Kidney (tissue), 22 donors: Measurements from ENCODE around the gene HHAT. TPM values are rescaled to one million over a fixed set of nuclear protein-coding genes. Genes with fewer than 3 reads are reported as not detected.

Source experiments
- DNase-seq, 5 donors: peaks; one replicate each; pipeline ENCODE4 v3.0.0-alpha.2; 2013 to 2020
- FAIRE-seq: peaks from 2 replicates; lab custom pipeline; 2012; peaks lifted over from hg19 to GRCh38; lab: Jason Lieb, UNC
- H3K27ac ChIP-seq, 2 donors: one replicate each; pipeline ENCODE4 v1.7.0; 2013; ENCODE audit warnings: low read depth in 2 of 2, low read length in 2 of 2, inconsistent platforms in 1 of 2
- H3K27me3 ChIP-seq: one replicate; pipeline ENCODE4 v1.7.1; 2013; ENCODE audit warnings: low read length, inconsistent platforms; ENCODE audit not compliant: control insufficient read depth, insufficient read depth
- H3K36me3 ChIP-seq, 3 donors: one replicate each; pipeline versions ENCODE4 v1.7.0 to v1.7.1; 2013; ENCODE audit warnings: low read length in 3 of 3, control low read depth in 1 of 3, inconsistent platforms in 1 of 3; ENCODE audit not compliant: insufficient read depth in 3 of 3, control insufficient read depth in 2 of 3
- H3K4me1 ChIP-seq, 3 donors: one replicate each; pipeline versions ENCODE4 v1.7.0 to v1.7.1; 2013; ENCODE audit warnings: low read length in 3 of 3, inconsistent platforms in 1 of 3, low read depth in 1 of 3; ENCODE audit not compliant: control insufficient read depth in 2 of 3, insufficient read depth in 2 of 3
- H3K4me3 ChIP-seq, 3 donors: one replicate each; pipeline versions ENCODE4 v1.7.0 to v1.8.1; 2013; ENCODE audit warnings: low read length in 3 of 3, control low read depth in 1 of 3, inconsistent platforms in 1 of 3
- H3K9ac ChIP-seq, 3 donors: one replicate each; pipeline versions ENCODE4 v1.7.0 to v1.7.1; 2013; ENCODE audit warnings: low read length in 3 of 3, control low read depth in 1 of 3, inconsistent platforms in 1 of 3
- H3K9me3 ChIP-seq, 3 donors: one replicate each; pipeline versions ENCODE4 v1.7.0 to v1.7.1; 2013; ENCODE audit warnings: low read length in 3 of 3, control low read depth in 1 of 3, inconsistent platforms in 1 of 3; ENCODE audit not compliant: control insufficient read depth in 2 of 3, insufficient read depth in 1 of 3
- intact Hi-C: fragments of 100-400 bp; cut with DNase I; formaldehyde crosslinking; loops from one replicate; pipeline ENCODE4 v1.11.1; 2022
- long read RNA-seq, 10 donors: library from polyadenylated mRNA in 1 of 10; unstranded in 1 of 10; transcript quantifications; one replicate each; pipeline ENCODE4 v2.0.0 and lab custom pipeline, GENCODE V29; 2021 to 2026
- polyA plus RNA-seq: library from polyadenylated mRNA; stranded (reverse); fragments of 350-450 nt; fragmentation: Illumina TruSeq; extraction: RNeasy Lipid Tissue Mini Kit (QIAGEN cat#74804); gene quantifications from one replicate; pipeline ENCODE4 v1.2.3, GENCODE V29; 2014; ENCODE audit warnings: low read depth, low replicate concordance; ENCODE audit not compliant: insufficient read depth
- total RNA-seq: library from RNA; stranded (reverse); fragmentation: NEBNext Ultra II Directional; extraction: Animal tissue kit (Norgen Biotek cat#: 25700); gene quantifications from one replicate; pipeline ENCODE4 v1.2.1, GENCODE V29; 2021
- TF ChIP-seq, protein P1 (sequence below): IDR thresholded peaks from 3 replicates; pipeline ENCODE4 v1.5.1; 2012; ENCODE audit warnings: mild to moderate bottlenecking, moderate library complexity, borderline replicate concordance; ENCODE audit not compliant: insufficient read depth; ENCODE audit errors: extremely low read depth
- donor health status: control.
- donor health status: control.
- donor health status: control.
- donor health status: control.
- donor health status: control.
- donor health status: DM: yes; HTN: yes; CAD: no.
- donor health status: Normal renal cell carcinoma (clear cell type).

HHAT gene
- total RNA-seq (9.7 TPM), polyA plus RNA-seq (5.5 TPM)
- long read RNA-seq, donor 1, partial matches to known transcripts, result 7 of 7 reads
- long read RNA-seq, donor 1, other reads (novel, unspliced or antisense), result 0 of 7 reads
- long read RNA-seq, donor 2, partial matches to known transcripts, result 0 of 1 reads
- long read RNA-seq, donor 2, other reads (novel, unspliced or antisense), result 0 of 1 reads
- long read RNA-seq, donor 3, partial matches to known transcripts, result 14 of 16 reads
- long read RNA-seq, donor 3, other reads (novel, unspliced or antisense), result 0 of 16 reads
- long read RNA-seq, donor 4, result 0 reads
- long read RNA-seq, donor 5, result 0 reads
- long read RNA-seq, donor 6, result 0 reads
- long read RNA-seq, donor 7, partial matches to known transcripts, result 1 of 5 reads
- long read RNA-seq, donor 7, other reads (novel, unspliced or antisense), result 1 of 5 reads
- long read RNA-seq, donor 8, result 0 reads
- long read RNA-seq, donor 9, partial matches to known transcripts, result 0 of 2 reads
- long read RNA-seq, donor 9, other reads (novel, unspliced or antisense), result 0 of 2 reads
- long read RNA-seq, donor 10, partial matches to known transcripts, result 0 of 1 reads
- long read RNA-seq, donor 10, other reads (novel, unspliced or antisense), result 0 of 1 reads

DNA sequence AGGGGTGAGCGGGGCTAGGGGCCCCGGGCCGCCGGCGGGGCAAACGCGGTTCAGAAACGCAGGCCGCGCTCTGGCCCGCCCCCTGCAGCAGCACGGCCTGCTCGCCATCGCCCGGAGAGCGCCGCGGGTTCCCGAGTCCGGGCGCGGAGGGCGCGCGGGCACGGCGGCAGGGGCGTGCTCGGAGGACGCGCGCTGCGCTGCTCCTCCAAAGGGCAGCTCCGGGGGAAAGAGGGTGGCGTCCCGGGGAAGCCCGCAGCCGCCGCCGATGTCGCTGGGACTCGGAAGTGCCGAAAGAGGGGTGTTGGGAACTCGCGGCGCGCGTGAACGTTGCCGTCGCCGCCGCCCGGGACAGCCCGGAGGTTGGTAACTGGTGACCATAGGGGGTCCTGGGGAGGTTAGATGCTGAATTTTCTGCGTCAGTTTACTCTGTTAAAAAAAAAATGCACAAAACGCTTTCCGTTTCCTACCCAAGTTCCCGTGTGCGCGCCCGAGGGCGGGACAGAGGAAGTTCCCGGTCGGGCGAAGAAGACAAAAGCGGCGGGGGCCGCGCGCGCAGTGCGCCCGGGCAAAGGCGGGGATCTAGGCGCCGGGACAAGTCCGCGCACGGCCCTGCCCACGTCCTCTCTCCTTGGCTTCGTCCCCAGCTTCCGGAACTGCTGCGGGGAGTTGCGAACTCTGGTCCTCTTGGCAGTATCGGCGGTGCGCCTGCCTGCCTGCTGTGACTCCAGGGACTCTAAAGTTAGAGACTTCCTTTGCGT, at the start of gene HHAT:
TSS of gene HHAT (plus strand) at position 157 of the 758 bp plus-strand sequence. CDS start 20,074 bp downstream, outside the sequence.
- H3K4me1 ChIP-seq, result peaks cover 0 to 7% (median 0%) of the 10 kb centered on the region in 3 donors
- no peaks in the 10 kb centered on the region for H3K9me3 ChIP-seq
- peak within 1 kb of the TSS; percentile 83 to 93 (median 85) for H3K9ac ChIP-seq
- peak within 1 kb of the TSS; percentile 78 to 87 (median 80) for H3K4me3 ChIP-seq
- FAIRE-seq (no peak), DNase-seq (peak; percentile 82 to 95 (median 90))
- intact Hi-C loops, result no loop called here
- H3K27ac ChIP-seq, result peak within 1 kb of the TSS; percentile 89 to 92
- H3K27me3 ChIP-seq, result no peaks in the 10 kb centered on the region
- H3K36me3 ChIP-seq, result no peaks in the 10 kb centered on the region
- TF ChIP-seq, protein P1, sequence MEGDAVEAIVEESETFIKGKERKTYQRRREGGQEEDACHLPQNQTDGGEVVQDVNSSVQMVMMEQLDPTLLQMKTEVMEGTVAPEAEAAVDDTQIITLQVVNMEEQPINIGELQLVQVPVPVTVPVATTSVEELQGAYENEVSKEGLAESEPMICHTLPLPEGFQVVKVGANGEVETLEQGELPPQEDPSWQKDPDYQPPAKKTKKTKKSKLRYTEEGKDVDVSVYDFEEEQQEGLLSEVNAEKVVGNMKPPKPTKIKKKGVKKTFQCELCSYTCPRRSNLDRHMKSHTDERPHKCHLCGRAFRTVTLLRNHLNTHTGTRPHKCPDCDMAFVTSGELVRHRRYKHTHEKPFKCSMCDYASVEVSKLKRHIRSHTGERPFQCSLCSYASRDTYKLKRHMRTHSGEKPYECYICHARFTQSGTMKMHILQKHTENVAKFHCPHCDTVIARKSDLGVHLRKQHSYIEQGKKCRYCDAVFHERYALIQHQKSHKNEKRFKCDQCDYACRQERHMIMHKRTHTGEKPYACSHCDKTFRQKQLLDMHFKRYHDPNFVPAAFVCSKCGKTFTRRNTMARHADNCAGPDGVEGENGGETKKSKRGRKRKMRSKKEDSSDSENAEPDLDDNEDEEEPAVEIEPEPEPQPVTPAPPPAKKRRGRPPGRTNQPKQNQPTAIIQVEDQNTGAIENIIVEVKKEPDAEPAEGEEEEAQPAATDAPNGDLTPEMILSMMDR, result no peak

GRCh38 chr1:210280221-210280620, 48.5 kb upstream of the HHAT start:
- H3K4me3 ChIP-seq, result no peak overlapping the region
- H3K27ac ChIP-seq, result no peak overlapping the region
- H3K9me3 ChIP-seq, result peaks cover 0 to 20% (median 2%) of the 10 kb centered on the region in 3 donors
- FAIRE-seq (no peak), DNase-seq (no peak)
- TF ChIP-seq, protein P1, result no peak
- no peaks in the 10 kb centered on the region for H3K36me3 ChIP-seq
- H3K27me3 ChIP-seq, result no peaks in the 10 kb centered on the region
- no peak overlapping the region for H3K9ac ChIP-seq
- intact Hi-C loops, result no loop called here
- H3K4me1 ChIP-seq, result no peaks in the 10 kb centered on the region

DNA sequence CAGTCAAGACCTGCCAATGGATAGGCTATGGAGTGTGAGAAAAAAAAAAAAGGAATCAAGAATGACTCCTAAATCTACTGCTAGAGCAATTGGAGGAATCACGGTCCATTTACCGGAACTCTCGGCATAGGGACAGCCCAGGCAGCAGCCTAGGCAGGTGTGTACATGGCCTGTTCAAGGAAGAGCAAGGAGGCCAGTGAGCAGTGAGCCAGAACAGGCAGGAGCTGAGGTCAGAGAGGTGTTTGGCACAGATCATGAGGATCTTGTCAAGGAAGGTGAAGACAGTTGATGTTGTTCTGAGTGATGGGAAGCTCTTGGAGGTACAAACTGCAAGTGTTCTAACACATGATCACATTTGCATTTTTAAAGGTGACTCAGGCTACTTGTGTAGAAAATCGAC, 40.6 kb upstream of the HHAT start:
- FAIRE-seq, result no peak
- no peak overlapping the region for H3K9ac ChIP-seq
- no peaks in the 10 kb centered on the region for H3K36me3 ChIP-seq
- H3K9me3 ChIP-seq, result no peaks in the 10 kb centered on the region
- intact Hi-C loops, result no loop called here
- TF ChIP-seq, protein P1, result no peak
- no peak overlapping the region for H3K27ac ChIP-seq
- H3K27me3 ChIP-seq, result no peaks in the 10 kb centered on the region
- H3K4me1 ChIP-seq, result no peaks in the 10 kb centered on the region
- no peak overlapping the region for H3K4me3 ChIP-seq
- DNase-seq, result no peak
